Keratinocyte (primary cell): ENCODE measurements around the gene C10orf53.

Experiments used
- CTCF ChIP-seq, 3 experiments: IDR thresholded peaks in 1 of 3; conservative IDR thresholded peaks in 1 of 3; optimal IDR thresholded peaks in 1 of 3; 2 replicates in 2 of 3; 3 replicates in 1 of 3; pipeline versions ENCODE3 to v1.5.1; 2011; ENCODE audit warnings: low read length in 3 of 3, mild to moderate bottlenecking in 3 of 3, moderate library complexity in 2 of 3, control low read depth in 1 of 3, inconsistent platforms in 1 of 3; ENCODE audit not compliant: insufficient read depth in 2 of 3; ENCODE audit errors: extremely low read depth in 1 of 3
- EZH2 ChIP-seq: IDR thresholded peaks from one replicate; pipeline ENCODE4 v1.6.1; 2012; ENCODE audit warnings: inconsistent platforms, mild to moderate bottlenecking, low read length, moderate library complexity

- no peak for TF ChIP-seq CTCF (optimal IDR thresholded peaks at IDR 0.05 in 1 of 3, IDR thresholded peaks at IDR 0.05 in 1 of 3, conservative IDR thresholded peaks at IDR 0.05 in 1 of 3; ENCODE audit: extremely low read depth in 1 of 3, insufficient read depth in 2 of 3, low read length in 3 of 3)
- no peak for TF ChIP-seq EZH2
Measured at GRCh38 chr10:49746626-49747302, 67.3 kb downstream of the C10orf53 start.
